Measurements from ENCODE around the gene SMAP2. TPM values are rescaled to one million over a fixed set of nuclear protein-coding genes. Genes with fewer than 3 reads are reported as not detected.
A peak's percentile ranks its signal among the peaks of the same experiment; 100 is the strongest.
"Not testable (repeated sequence)": the region's sequence is repeated elsewhere in the genome, so short reads cannot be mapped to it uniquely, and the experiment has no call there.

SMAP2 gene
- total RNA-seq, 1 donor from 2014 or later = 185 TPM

- Mint-ChIP-seq H3K4me1 (ENCODE audit: low read depth) (peaks cover 85% of the 10 kb centered on the region), H3K27ac (peak overlapping the region; percentile 99), H3K4me3 (ENCODE audit: low read depth) (peak overlapping the region; percentile 68), H3K36me3 (ENCODE audit: low read depth) (peaks cover 68% of the 10 kb centered on the region)
- H3K9me3 Mint-ChIP-seq; H3K27me3 Mint-ChIP-seq (ENCODE audit: low read depth); DNase-seq (ENCODE audit: low spot score): not testable (repeated sequence)
- intact Hi-C loops (cut with micrococcal nuclease) = loop anchor here (5.0 kb wide), 1 partner anchor 45 kb away; no protein-coding TSS in a partner anchor
Measured at GRCh38 chr1:40387381-40388306, 14.1 kb downstream of the SMAP2 start.

- H3K27ac Mint-ChIP-seq = peak overlapping the region; percentile 94
Measured at GRCh38 chr1:40388456-40389321, 15.2 kb downstream of the SMAP2 start.

DNA sequence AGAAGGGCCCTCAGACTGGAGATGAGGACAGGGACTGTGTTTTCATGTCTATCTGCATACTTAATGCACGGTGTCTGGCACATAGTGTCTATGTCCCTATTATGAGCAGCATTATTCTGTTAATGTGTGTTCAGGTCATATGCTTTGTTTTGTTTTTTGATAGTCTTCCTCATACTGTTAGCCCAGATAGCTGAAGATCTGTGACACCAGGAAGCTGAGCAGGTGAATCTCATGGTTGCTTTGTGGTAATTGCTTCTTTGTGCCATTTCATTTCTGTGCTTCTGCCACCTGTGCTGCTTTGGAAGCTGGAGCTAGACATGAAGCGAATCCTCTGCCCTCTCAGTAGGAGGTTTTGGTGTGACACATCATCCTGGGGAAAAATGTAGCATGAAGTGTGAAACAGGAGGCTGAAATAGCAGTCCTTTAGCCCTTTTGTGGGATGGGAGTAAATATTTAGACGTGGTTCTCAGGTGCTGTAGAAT, 15.8 kb downstream of the SMAP2 start:
- Mint-ChIP-seq H3K4me1 (ENCODE audit: low read depth) (peaks cover 78% of the 10 kb centered on the region), H3K27ac (peak overlapping the region; percentile 94), H3K27me3 (ENCODE audit: low read depth) (no peaks in the 10 kb centered on the region), H3K4me3 (ENCODE audit: low read depth) (peak overlapping the region; percentile 86), H3K9me3 (no peaks in the 10 kb centered on the region), H3K36me3 (ENCODE audit: low read depth) (peaks cover 63% of the 10 kb centered on the region)
- intact Hi-C loops (cut with micrococcal nuclease) = loop anchor here (5.0 kb wide), 1 partner anchor 47 kb away; no protein-coding TSS in a partner anchor
- DNase-seq (ENCODE audit: low spot score) = no peak

More at GRCh38 chr1:40388456-40389321, 15.2 kb downstream of the SMAP2 start:
- intact Hi-C loops (cut with micrococcal nuclease) = loop anchor here (5.0 kb wide), 1 partner anchor 46 kb away; no protein-coding TSS in a partner anchor
- not testable (repeated sequence) for DNase-seq (ENCODE audit: low spot score); H3K27me3 Mint-ChIP-seq (ENCODE audit: low read depth); H3K9me3 Mint-ChIP-seq
- H3K4me3 Mint-ChIP-seq (ENCODE audit: low read depth) = peak overlapping the region; percentile 86
- peaks cover 78% of the 10 kb centered on the region for H3K4me1 Mint-ChIP-seq (ENCODE audit: low read depth)
- peaks cover 62% of the 10 kb centered on the region for H3K36me3 Mint-ChIP-seq (ENCODE audit: low read depth)

DNA sequence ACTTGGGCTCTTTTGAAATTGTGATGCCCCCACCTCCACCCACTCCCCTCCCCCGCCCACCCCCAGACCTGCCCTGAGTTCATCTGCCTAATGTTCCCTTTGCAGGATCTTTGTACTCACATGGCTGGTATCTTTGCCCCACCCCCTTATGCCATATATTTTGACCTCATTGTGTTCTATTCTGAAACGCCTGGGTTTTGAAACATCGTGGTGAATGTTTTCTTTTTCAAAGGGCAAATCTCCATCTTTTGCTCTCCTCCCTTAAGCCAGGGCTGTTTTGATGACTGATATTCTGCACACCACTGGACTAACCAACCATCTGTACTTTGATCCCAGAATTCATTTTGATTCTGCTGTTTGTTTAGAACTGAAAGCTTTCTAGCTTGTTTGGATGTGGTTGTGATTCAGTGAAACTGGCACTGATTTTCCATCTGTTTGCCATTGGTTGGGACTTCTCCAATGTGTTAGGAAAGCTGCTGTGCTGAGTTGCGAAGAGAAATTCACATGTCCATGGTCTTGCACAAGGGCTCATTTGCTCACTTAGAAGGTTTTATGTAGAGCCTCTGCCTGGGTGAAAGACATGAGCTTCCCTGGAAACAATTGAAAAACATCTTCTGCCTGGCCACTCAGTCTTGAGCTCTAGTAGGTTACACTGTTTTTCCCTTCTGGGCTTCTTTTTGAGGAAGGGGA, 16.5 kb downstream of the SMAP2 start:
- peak overlapping the region; percentile 71 for H3K4me3 Mint-ChIP-seq (ENCODE audit: low read depth)
- H3K9me3 Mint-ChIP-seq = no peaks in the 10 kb centered on the region
- no peak for DNase-seq (ENCODE audit: low spot score)

DNA sequence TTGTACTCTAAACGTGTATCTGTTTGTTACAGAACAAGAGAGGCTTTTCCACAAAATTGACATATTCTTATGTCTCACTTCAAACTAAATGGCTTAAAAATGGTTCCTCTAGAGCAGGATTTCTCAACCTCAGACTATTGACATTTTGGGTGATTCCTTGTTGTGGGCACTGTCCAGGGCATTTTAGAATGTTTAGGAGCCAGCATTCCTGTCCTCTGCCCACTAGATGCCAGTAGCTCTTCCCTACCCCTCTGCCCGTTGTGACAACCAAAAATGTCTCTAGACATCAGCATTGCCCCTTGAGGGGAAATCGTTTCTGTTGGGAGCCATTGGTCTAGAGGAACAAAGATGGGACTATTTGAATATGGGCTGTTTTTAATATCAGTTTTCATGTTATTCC, 17.3 kb downstream of the SMAP2 start:
- peaks cover 66% of the 10 kb centered on the region for H3K36me3 Mint-ChIP-seq (ENCODE audit: low read depth)

More for the DNA sequence above, 16.5 kb downstream of the SMAP2 start:
- Mint-ChIP-seq H3K27ac (peak overlapping the region; percentile 80), H3K4me1 (ENCODE audit: low read depth) (peaks cover 78% of the 10 kb centered on the region), H3K36me3 (ENCODE audit: low read depth) (peaks cover 63% of the 10 kb centered on the region), H3K27me3 (ENCODE audit: low read depth) (no peaks in the 10 kb centered on the region)
- intact Hi-C loops (cut with micrococcal nuclease) = loop anchor here (5.0 kb wide), 1 partner anchor 48 kb away; no protein-coding TSS in a partner anchor

DNA sequence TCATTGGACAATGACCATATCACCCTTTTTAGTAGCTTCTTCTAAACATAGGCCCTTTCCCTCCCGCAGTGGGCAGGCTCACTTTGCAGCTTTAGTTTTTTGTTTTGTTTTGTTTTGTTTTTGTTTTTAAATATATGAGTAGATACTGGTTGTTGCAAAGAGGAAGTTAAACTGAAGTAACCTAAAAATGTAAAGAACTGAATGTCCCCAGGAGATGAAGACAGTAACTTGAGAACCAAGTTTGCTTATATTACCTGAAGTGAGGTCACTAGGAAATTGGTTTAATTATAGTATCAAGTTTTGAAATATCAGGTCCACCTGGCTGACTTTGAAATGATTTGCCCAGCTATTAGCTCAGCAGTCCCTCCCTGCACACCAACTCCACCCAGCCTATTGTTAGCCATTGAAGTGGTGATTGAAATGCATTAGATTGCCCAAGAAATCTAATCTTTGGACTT, 18.2 kb downstream of the SMAP2 start:
- Mint-ChIP-seq H3K27ac (peak overlapping the region; percentile 64), H3K27me3 (ENCODE audit: low read depth) (no peaks in the 10 kb centered on the region), H3K36me3 (ENCODE audit: low read depth) (peaks cover 65% of the 10 kb centered on the region), H3K9me3 (no peaks in the 10 kb centered on the region), H3K4me3 (ENCODE audit: low read depth) (no peak overlapping the region), H3K4me1 (ENCODE audit: low read depth) (peaks cover 79% of the 10 kb centered on the region)
- no peak for DNase-seq (ENCODE audit: low spot score)
- intact Hi-C loops (cut with micrococcal nuclease) = no loop called here

More for the DNA sequence above, 17.3 kb downstream of the SMAP2 start:
- intact Hi-C loops (cut with micrococcal nuclease) = no loop called here
- Mint-ChIP-seq H3K9me3 (no peaks in the 10 kb centered on the region), H3K27me3 (ENCODE audit: low read depth) (no peaks in the 10 kb centered on the region), H3K27ac (peak overlapping the region; percentile 61), H3K4me1 (ENCODE audit: low read depth) (peaks cover 78% of the 10 kb centered on the region), H3K4me3 (ENCODE audit: low read depth) (peak overlapping the region; percentile 34)
- DNase-seq (ENCODE audit: low spot score) = no peak

GRCh38 chr1:40392221-40392620, 18.7 kb downstream of the SMAP2 start:
- peaks cover 70% of the 10 kb centered on the region for H3K36me3 Mint-ChIP-seq (ENCODE audit: low read depth)
- peak overlapping the region; percentile 73 for H3K27ac Mint-ChIP-seq
- no peak for DNase-seq (ENCODE audit: low spot score)
- H3K27me3 Mint-ChIP-seq (ENCODE audit: low read depth) = no peaks in the 10 kb centered on the region
- no peaks in the 10 kb centered on the region for H3K9me3 Mint-ChIP-seq
- no peak overlapping the region for H3K4me3 Mint-ChIP-seq (ENCODE audit: low read depth)
- intact Hi-C loops (cut with micrococcal nuclease) = no loop called here
- peaks cover 80% of the 10 kb centered on the region for H3K4me1 Mint-ChIP-seq (ENCODE audit: low read depth)

DNA sequence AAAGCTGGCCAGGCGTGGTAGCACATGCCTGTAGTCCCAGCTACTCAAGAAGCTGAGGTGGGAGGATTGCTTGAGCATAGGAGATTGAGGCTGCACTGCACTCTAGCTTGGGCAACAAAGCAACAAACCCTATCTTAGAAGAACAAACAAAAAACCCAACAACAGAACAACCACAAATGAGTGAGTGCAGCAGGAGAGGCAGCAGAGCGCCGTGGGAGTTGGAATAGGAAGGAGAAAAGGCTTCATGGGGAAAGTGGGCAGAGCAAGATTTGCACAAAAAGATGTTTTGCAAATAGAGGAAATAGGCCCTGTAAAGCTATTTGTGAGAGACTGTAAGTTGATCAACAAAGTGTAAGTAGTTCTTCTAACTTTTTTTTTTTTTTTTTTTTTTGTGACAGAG, 19.6 kb downstream of the SMAP2 start:
- Mint-ChIP-seq H3K27me3 (ENCODE audit: low read depth) (no peaks in the 10 kb centered on the region), H3K27ac (peak overlapping the region; percentile 84), H3K9me3 (no peaks in the 10 kb centered on the region), H3K4me3 (ENCODE audit: low read depth) (peak overlapping the region; percentile 27), H3K4me1 (ENCODE audit: low read depth) (peaks cover 86% of the 10 kb centered on the region), H3K36me3 (ENCODE audit: low read depth) (peaks cover 80% of the 10 kb centered on the region)
- intact Hi-C loops (cut with micrococcal nuclease) = no loop called here
- DNase-seq (ENCODE audit: low spot score) = no peak

DNA sequence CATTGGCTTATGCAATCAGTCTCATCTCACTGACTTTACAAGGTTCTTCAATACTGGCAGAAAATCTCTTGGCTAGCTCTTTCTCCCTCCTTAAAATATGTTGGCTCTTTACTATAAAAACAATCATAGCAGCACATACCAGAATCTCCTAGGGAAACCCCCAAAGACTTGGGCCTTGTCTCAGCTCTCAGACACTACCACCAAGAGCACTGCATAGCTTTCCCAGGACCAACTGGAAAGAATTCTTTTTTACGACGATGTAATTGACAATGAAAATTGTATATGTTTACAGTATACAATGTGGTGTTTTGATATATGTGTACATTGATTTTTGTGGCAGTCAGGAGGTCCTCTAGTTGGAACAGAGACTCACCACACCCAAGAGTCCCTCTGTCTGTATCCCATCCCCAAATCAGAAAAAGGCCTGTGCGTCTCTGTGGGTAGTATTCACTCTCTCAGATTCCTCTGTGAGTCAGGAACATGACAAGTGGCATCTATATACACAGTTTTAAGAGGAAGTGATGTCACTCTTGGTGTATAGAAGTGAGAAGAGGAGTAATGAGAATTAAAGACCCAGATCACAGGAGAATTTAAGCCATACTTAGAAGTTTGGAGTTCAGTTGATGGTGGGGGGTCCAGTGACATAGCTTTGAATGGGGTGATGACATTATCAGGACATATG, 21.1 kb downstream of the SMAP2 start:
- Mint-ChIP-seq H3K4me1 (ENCODE audit: low read depth) (peaks cover 79% of the 10 kb centered on the region), H3K4me3 (ENCODE audit: low read depth) (peak overlapping the region; percentile 64), H3K27me3 (ENCODE audit: low read depth) (no peaks in the 10 kb centered on the region), H3K36me3 (ENCODE audit: low read depth) (peaks cover 72% of the 10 kb centered on the region), H3K9me3 (no peaks in the 10 kb centered on the region), H3K27ac (peak overlapping the region; percentile 84)
- no peak for DNase-seq (ENCODE audit: low spot score)
- intact Hi-C loops (cut with micrococcal nuclease) = loop anchor here (1.0 to 2.0 kb wide), 2 partner anchors 9 to 14 kb away; no protein-coding TSS in a partner anchor

GRCh38 chr1:40395190-40396175, 22.0 kb downstream of the SMAP2 start:
- Mint-ChIP-seq H3K4me1 (ENCODE audit: low read depth) (peaks cover 80% of the 10 kb centered on the region), H3K27me3 (ENCODE audit: low read depth) (no peaks in the 10 kb centered on the region), H3K4me3 (ENCODE audit: low read depth) (no peak overlapping the region), H3K9me3 (peaks cover 2% of the 10 kb centered on the region), H3K27ac (peak overlapping the region; percentile 84), H3K36me3 (ENCODE audit: low read depth) (peaks cover 69% of the 10 kb centered on the region)
- intact Hi-C loops (cut with micrococcal nuclease) = loop anchor here (2.0 kb wide), 1 partner anchor 15 kb away; no protein-coding TSS in a partner anchor
- DNase-seq (ENCODE audit: low spot score) = no peak

All from activated T-helper 2 cell treated with anti-CD3 and anti-CD28 coated beads, Interferon-gamma antibody, Interleukin-2, Interleukin-4, amounts not matched to agents 10 μg/mL and 5 μg/mL and 100 μg/mL, durations not matched to agents 14 hours and 24 hours and 36 hours (primary cell).